Measurements from ENCODE around the gene TMEM109.

DNA sequence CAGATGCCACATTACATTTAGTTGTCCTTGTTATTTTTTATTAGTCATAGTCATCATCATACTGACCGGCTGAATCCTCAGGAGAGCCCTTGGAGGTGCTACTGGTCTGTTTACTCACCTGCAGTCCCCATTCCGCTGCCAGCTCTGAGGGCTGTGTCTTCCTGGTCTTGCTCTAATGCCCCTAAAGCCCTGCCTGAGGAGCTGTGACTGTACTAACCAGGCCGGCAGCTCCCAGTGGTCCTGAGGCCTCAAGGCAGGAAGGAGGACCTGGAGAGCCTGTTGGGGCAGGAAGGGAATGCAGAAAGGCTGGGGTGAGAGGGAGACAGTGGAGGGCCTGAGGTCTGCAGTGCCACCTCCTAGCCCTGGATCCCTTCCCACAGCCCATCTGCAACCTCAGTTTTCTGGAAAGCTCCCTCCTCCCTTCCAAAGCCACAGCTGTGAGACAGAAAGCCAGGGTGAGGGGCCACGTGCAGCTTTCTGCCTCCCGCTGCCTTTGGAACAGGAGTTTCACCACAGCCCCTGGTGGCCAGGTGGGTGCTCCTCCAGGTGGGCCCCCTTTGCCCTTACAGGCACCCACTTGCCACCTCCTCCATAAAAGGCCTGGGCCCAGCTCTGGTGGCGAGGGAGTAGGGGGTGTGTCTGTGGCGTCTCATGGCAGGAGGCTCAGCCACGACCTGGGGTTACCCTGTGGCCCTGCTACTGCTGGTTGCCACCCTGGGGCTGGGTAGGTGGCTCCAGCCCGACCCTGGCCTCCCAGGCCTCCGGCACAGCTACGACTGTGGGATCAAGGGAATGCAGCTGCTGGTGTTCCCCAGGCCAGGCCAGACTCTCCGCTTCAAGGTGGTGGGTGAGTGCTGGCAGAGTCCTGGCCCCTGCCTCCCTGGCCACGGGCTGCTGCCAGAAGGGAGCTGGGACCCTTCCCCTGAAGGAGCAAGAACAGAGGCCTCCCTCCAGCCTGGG is 46.8 kb upstream of the TMEM109 start, which contains the start of gene ZP1:
- TF ChIP-seq ASH2L (IDR thresholded peaks at IDR 0.05; ENCODE audit: insufficient read length, low read depth, low read length) = no peak
- TF ChIP-seq, protein P1, sequence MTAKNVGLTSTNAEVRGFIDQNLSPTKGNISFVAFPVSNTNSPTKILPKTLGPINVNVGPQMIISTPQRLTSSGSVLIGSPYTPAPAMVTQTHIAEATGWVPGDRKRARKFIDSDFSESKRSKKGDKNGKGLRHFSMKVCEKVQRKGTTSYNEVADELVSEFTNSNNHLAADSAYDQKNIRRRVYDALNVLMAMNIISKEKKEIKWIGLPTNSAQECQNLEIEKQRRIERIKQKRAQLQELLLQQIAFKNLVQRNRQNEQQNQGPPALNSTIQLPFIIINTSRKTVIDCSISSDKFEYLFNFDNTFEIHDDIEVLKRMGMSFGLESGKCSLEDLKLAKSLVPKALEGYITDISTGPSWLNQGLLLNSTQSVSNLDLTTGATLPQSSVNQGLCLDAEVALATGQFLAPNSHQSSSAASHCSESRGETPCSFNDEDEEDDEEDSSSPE (CRISPR knock-in tag; IDR thresholded peaks at IDR 0.05) = no peak
- TF ChIP-seq ATF3 (CRISPR knock-in tag; IDR thresholded peaks at IDR 0.05) = no peak
- TF ChIP-seq, protein P2, sequence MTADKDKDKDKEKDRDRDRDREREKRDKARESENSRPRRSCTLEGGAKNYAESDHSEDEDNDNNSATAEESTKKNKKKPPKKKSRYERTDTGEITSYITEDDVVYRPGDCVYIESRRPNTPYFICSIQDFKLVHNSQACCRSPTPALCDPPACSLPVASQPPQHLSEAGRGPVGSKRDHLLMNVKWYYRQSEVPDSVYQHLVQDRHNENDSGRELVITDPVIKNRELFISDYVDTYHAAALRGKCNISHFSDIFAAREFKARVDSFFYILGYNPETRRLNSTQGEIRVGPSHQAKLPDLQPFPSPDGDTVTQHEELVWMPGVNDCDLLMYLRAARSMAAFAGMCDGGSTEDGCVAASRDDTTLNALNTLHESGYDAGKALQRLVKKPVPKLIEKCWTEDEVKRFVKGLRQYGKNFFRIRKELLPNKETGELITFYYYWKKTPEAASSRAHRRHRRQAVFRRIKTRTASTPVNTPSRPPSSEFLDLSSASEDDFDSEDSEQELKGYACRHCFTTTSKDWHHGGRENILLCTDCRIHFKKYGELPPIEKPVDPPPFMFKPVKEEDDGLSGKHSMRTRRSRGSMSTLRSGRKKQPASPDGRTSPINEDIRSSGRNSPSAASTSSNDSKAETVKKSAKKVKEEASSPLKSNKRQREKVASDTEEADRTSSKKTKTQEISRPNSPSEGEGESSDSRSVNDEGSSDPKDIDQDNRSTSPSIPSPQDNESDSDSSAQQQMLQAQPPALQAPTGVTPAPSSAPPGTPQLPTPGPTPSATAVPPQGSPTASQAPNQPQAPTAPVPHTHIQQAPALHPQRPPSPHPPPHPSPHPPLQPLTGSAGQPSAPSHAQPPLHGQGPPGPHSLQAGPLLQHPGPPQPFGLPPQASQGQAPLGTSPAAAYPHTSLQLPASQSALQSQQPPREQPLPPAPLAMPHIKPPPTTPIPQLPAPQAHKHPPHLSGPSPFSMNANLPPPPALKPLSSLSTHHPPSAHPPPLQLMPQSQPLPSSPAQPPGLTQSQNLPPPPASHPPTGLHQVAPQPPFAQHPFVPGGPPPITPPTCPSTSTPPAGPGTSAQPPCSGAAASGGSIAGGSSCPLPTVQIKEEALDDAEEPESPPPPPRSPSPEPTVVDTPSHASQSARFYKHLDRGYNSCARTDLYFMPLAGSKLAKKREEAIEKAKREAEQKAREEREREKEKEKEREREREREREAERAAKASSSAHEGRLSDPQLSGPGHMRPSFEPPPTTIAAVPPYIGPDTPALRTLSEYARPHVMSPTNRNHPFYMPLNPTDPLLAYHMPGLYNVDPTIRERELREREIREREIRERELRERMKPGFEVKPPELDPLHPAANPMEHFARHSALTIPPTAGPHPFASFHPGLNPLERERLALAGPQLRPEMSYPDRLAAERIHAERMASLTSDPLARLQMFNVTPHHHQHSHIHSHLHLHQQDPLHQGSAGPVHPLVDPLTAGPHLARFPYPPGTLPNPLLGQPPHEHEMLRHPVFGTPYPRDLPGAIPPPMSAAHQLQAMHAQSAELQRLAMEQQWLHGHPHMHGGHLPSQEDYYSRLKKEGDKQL (CRISPR knock-in tag; IDR thresholded peaks at IDR 0.05; ENCODE audit: low read depth) = no peak
